Calu3 (cell line): ENCODE data around the gene ADIRF. TPM values are rescaled to one million over a fixed set of nuclear protein-coding genes. Genes with fewer than 3 reads are reported as not detected.
A peak's percentile ranks its signal among the peaks of the same experiment; 100 is the strongest.

ENCODE experiments used
- BruUV-seq: library from RNA; stranded (reverse); fragments of 400-500 nt; replicated peaks from 2 replicates; lab custom pipeline; 2021; lab: Mats Ljungman, UMichigan
- CTCF ChIA-PET: fragments of 300-600 bp; sonication (Branson Sonifier 250); formaldehyde crosslinking; loops from one replicate; lab custom pipeline; 2022; ENCODE audit warnings: antibody characterized with exemption; lab: Charles Lee
- DNase-seq: peaks from one replicate; pipeline ENCODE4 v3.0.0; 2022
- H3K27ac Mint-ChIP-seq: one replicate; pipeline ENCODE4 v1.8.0; 2022; ENCODE audit warnings: mixed read lengths; ENCODE audit not compliant: unreplicated experiment
- H3K27me3 Mint-ChIP-seq: one replicate; pipeline ENCODE4 v1.8.0; 2022; ENCODE audit warnings: mixed read lengths; ENCODE audit not compliant: unreplicated experiment
- H3K36me3 Mint-ChIP-seq: one replicate; pipeline ENCODE4 v1.8.0; 2022; ENCODE audit warnings: mild to moderate bottlenecking, moderate library complexity, mixed read lengths; ENCODE audit not compliant: insufficient read depth, unreplicated experiment
- H3K4me1 Mint-ChIP-seq: one replicate; pipeline ENCODE4 v1.8.0; 2022; ENCODE audit warnings: mild to moderate bottlenecking, low read depth, mixed read lengths; ENCODE audit not compliant: unreplicated experiment
- H3K4me3 Mint-ChIP-seq: one replicate; pipeline ENCODE4 v1.8.0; 2022; ENCODE audit warnings: mild to moderate bottlenecking, low read depth, moderate library complexity, mixed read lengths; ENCODE audit not compliant: unreplicated experiment
- H3K9me3 Mint-ChIP-seq: one replicate; pipeline ENCODE4 v1.8.0; 2022; ENCODE audit warnings: low read depth, mixed read lengths; ENCODE audit not compliant: unreplicated experiment
- intact Hi-C: fragments of 100-400 bp; cut with micrococcal nuclease; formaldehyde crosslinking; loops from one replicate; pipeline ENCODE4 v1.10.0; 2022; ENCODE audit not compliant: unreplicated experiment
- total RNA-seq: library from RNA; stranded (reverse); gene quantifications from 2 replicates; pipeline ENCODE4 v1.2.3, GENCODE V29; 2022
- TF ChIP-seq, protein P1 (sequence below): fragments of 200-600 bp; IDR thresholded peaks from one replicate; pipeline ENCODE4 v1.8.0; 2022; ENCODE audit warnings: antibody characterized with exemption; ENCODE audit not compliant: unreplicated experiment

The ADIRF gene
- total RNA-seq, 1 experiment from 2014 or later = not detected

DNA sequence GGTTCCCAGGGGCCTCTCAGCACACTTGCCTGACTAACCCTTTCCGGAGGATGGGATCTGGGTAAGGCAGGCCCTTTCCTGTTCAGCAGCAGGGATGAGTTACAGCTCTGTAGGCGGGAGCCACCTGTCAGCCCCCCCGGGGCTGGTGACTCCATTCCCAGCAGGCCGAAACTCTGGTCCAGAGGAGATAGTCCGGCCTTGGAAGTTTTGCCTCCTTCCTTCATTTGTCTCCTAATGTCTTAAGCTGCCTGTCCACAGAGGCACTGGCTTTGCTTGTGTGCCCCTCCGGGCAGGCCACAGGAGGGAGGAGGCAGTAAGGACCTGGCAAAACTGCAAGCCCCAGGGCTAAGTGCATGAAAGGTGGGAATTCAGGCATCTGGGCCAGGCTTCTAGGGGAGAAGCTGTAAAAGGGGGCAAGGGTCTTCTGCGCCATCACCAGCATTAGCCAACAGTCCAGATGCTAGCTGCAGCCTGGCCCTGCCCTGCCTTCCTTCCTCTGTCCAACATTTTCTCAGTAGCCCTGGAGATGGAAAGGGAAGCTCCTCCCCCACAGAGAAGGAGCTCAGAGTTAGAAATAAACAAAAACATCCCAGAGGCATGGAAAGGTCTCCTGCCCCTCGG, 1.2 kb downstream of the ADIRF start:
- no peak for DNase-seq
- Mint-ChIP-seq H3K27ac (no peak overlapping the region), H3K36me3 (peaks cover 9% of the 10 kb centered on the region), H3K9me3 (no peaks in the 10 kb centered on the region), H3K4me1 (peaks cover 22% of the 10 kb centered on the region), H3K27me3 (no peaks in the 10 kb centered on the region), H3K4me3 (no peak overlapping the region)
- no TSS peak for BruUV-seq
- TF ChIP-seq, protein P1, sequence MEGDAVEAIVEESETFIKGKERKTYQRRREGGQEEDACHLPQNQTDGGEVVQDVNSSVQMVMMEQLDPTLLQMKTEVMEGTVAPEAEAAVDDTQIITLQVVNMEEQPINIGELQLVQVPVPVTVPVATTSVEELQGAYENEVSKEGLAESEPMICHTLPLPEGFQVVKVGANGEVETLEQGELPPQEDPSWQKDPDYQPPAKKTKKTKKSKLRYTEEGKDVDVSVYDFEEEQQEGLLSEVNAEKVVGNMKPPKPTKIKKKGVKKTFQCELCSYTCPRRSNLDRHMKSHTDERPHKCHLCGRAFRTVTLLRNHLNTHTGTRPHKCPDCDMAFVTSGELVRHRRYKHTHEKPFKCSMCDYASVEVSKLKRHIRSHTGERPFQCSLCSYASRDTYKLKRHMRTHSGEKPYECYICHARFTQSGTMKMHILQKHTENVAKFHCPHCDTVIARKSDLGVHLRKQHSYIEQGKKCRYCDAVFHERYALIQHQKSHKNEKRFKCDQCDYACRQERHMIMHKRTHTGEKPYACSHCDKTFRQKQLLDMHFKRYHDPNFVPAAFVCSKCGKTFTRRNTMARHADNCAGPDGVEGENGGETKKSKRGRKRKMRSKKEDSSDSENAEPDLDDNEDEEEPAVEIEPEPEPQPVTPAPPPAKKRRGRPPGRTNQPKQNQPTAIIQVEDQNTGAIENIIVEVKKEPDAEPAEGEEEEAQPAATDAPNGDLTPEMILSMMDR = no peak
- intact Hi-C loops = loop anchor here (5.0 kb wide), 1 partner anchor 123 kb away; the partner anchor contains the start of gene GLUD1
- CTCF ChIA-PET = no interaction called here

DNA sequence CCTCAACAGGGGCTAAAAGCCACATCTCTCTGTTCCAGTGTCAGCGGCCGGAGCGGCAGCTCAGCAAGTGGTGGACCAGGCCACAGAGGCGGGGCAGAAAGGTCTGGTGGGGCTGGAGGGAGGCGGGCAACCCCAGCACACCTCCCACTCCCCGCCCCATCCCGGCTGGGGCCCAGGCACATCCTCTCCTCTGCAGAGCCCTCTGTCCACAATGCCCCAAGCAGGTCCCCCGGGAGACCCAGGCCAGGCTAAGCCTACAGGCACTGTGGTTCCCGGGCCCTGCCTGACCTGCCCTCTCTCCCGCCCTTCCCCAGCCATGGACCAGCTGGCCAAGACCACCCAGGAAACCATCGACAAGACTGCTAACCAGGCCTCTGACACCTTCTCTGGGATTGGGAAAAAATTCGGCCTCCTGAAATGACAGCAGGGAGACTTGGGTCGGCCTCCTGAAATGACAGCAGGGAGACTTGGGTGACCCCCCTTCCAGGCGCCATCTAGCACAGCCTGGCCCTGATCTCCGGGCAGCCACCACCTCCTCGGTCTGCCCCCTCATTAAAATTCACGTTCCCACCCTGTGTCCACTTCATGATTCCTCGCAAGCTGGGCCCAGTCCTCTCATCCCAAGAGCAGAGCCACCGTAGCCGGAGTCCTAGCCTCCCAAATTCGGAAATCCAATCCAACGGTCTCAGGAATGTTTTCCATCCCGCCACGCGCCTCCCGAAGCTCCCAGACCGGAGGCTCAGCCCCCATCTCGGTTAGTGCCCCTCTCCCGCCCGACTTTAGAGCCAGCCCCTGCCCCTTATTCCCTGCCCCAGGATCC, 2.1 kb downstream of the ADIRF start:
- peaks cover 9% of the 10 kb centered on the region for H3K36me3 Mint-ChIP-seq
- DNase-seq = no peak
- BruUV-seq = TSS peak; percentile 66
- TF ChIP-seq, protein P1 = no peak
- CTCF ChIA-PET = interaction anchor here (1.0 kb wide), 1 partner anchor 16 kb away, joined by 5 read pairs; no protein-coding TSS in a partner anchor
- H3K4me3 Mint-ChIP-seq = peak overlapping the region; percentile 74
- no peaks in the 10 kb centered on the region for H3K9me3 Mint-ChIP-seq
- intact Hi-C loops = loop anchor here (5.0 kb wide), 1 partner anchor 122 kb away; the partner anchor contains the start of gene GLUD1
- H3K4me1 Mint-ChIP-seq = peaks cover 27% of the 10 kb centered on the region
- no peak overlapping the region for H3K27ac Mint-ChIP-seq
- H3K27me3 Mint-ChIP-seq = no peaks in the 10 kb centered on the region

DNA sequence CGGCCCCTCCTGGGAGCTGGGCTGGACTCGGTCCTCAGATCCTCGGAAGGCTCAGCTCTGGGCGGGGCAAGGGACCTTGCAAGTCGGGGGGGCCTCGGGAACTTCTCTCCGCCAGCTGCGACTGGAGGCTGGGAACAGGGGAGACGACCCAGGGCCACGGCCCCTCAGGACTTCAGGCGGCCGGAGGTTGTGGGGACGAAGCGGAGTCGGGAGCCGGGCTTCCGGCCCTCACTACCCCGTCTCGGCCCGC, 2.6 kb downstream of the ADIRF start:
- peaks cover 9% of the 10 kb centered on the region for H3K36me3 Mint-ChIP-seq
- intact Hi-C loops = loop anchor here (5.0 kb wide), 1 partner anchor 121 kb away; the partner anchor contains the start of gene GLUD1
- no TSS peak for BruUV-seq
- H3K27ac Mint-ChIP-seq = no peak overlapping the region
- no peaks in the 10 kb centered on the region for H3K9me3 Mint-ChIP-seq
- peak overlapping the region; percentile 74 for H3K4me3 Mint-ChIP-seq
- peaks cover 27% of the 10 kb centered on the region for H3K4me1 Mint-ChIP-seq
- CTCF ChIA-PET = interaction anchor here (1.0 kb wide), 1 partner anchor 16 kb away, joined by 5 read pairs; no protein-coding TSS in a partner anchor
- TF ChIP-seq, protein P1 = no peak
- DNase-seq = no peak
- H3K27me3 Mint-ChIP-seq = no peaks in the 10 kb centered on the region

DNA sequence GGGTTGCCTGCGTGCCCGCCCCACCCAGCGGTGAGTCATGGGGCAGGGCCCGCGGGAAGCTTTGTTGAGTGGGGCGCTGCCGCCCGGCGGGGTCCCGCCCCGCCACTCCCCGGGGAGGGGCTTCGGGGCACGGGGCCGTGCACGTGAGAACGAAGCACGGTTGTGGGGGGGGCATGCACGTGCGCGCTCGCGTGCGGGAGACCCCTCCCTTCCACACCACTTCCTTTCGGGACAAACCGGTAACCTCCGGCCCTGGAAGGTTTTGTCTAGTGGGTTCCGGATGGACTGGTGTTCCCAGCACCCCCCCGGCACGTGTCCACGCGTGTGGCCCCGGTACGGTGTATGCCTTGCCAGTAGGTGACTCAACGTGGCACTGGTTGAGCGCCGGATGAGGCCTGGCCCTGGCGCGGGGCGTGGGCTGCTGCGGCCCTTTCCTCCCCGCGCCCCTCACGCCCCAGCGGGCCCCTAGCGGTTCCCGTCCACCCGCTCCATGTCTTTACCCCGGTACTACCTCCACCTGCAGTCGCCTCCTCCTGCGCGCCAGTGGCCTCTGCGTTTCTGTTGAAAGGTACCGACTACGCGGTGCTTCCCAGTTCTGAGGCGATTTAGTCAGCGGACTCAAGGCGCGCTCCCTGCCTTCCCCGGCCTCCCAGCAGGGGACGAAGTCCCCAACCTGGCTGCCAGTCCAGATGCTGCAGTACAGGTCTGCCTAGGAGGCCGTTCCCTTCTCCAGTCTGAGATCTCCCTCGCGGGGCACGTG, 3.1 kb downstream of the ADIRF start:
- H3K4me3 Mint-ChIP-seq = peak overlapping the region; percentile 74
- peak overlapping the region; percentile 71 for H3K27ac Mint-ChIP-seq
- CTCF ChIA-PET = interaction anchor here (1.0 kb wide), 1 partner anchor 17 kb away, joined by 5 read pairs; no protein-coding TSS in a partner anchor
- DNase-seq = peak; percentile 75
- no TSS peak for BruUV-seq
- H3K27me3 Mint-ChIP-seq = no peaks in the 10 kb centered on the region
- TF ChIP-seq, protein P1 = no peak
- H3K4me1 Mint-ChIP-seq = peaks cover 27% of the 10 kb centered on the region
- H3K9me3 Mint-ChIP-seq = no peaks in the 10 kb centered on the region
- intact Hi-C loops = loop anchor here (5.0 kb wide), 1 partner anchor 121 kb away; the partner anchor contains the start of gene GLUD1
- peaks cover 9% of the 10 kb centered on the region for H3K36me3 Mint-ChIP-seq
